ENCODE measurements around the gene CDC42SE1. TPM values are rescaled to one million over a fixed set of nuclear protein-coding genes. Genes with fewer than 3 reads are reported as not detected.

Gene CDC42SE1
- polyA plus RNA-seq, 3 donors, result 73.0 to 82.3 (median 75.4) TPM

DNA sequence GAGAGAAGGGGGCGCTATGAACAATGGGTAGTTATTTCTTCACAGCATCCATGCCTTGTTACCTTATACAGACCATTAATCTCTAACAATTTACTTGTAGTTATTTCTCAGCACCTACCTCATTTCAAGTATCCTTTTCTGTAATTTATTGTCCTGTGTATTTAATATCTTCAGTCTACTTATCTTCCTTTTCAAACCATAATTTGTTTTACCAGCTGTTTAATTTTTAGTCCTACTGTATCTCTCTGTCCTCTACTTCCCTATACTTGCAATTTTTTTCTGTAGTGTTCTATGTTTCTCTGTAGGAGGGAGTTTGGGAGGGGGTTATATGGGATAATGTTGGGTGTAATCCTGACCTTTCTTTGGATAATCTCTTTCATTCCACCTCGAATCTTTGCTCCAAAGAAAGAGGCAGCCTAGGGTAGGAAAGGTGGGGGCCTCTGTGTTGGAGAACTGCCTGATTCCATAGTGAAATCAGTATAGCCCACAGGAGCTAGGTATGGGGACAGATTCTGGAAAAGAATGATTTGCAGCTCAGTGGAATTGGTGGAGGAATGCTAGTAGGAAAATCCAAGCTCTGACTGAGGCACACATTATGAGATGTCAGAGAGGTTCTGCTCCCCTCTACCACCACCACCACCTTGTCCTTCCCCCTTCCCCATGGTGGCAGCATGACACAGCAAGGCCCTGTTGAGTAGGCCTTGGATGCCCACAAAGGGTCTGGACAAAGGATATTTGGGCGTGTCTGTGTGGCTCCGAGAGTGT lies 1.4 kb upstream of the CDC42SE1 start:
- DNase-seq (ENCODE audit: extremely low read depth in 1 of 11, low read depth in 9 of 11, low spot score in 4 of 11), result no peak

DNA sequence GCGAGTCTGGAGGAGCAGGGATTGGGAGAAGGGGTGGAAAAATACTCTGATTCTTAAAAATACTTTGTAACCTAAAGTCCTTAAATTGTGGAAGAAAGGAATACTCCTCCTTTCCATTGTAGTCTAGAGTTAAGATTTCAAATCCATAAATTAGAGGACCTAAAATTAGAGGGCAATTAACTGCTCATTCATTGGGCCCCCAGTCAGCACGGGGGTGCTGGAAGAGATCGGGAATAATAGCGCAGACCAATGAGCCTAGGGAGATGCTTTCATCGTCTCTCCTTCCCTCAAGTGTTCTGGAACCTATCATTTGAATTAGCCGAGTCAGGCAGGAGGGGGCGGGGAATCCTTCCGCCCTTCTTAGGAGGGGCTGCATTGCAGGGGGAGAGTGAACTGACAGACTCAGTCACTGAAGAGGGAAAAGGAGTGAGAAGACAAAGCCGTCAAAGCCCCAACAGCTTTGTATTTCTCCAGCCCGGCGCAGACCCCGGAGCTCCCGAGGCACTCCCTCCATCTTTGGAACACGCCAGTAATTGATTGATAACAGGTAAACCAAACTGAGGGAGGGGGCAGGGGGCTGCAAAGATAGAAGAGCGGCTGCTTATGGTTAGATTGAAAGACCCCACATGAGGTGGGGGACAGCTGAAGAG lies 710 bp upstream of the CDC42SE1 start, which contains the start of gene MLLT11:
Gene MLLT11, plus strand, starts transcription at position 391 of the 650 bp plus-strand sequence. CDS start 6,828 bp downstream, outside the sequence.
- peak in 10 of 11 donors; percentile 63 to 89 (median 79) for DNase-seq (ENCODE audit: extremely low read depth in 1 of 11, low read depth in 9 of 11, low spot score in 4 of 11)

DNA sequence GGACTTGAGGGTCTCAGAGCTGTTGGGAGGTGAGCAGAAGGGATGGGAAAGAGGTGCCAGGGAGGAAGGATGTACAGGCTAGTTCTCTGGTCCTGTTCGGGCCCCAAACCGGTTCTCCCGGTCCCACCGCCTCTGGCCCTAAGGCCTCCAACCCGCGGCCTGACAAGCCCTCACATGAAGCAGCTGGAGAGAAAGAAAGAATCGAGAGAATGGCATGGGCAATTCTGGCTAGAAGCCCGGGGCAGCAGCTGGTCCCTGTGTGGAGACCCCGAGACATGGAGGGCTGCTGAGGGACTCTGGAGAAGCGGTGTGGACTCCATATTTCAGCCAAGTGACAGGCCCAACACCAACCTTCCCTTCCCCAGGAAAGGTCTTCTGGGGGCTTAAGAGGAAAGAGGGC lies 730 bp downstream of the CDC42SE1 start:
- DNase-seq (ENCODE audit: extremely low read depth in 1 of 11, low read depth in 9 of 11, low spot score in 4 of 11), result peak in 5 of 11 donors; percentile 43 to 57 (median 54)

DNA sequence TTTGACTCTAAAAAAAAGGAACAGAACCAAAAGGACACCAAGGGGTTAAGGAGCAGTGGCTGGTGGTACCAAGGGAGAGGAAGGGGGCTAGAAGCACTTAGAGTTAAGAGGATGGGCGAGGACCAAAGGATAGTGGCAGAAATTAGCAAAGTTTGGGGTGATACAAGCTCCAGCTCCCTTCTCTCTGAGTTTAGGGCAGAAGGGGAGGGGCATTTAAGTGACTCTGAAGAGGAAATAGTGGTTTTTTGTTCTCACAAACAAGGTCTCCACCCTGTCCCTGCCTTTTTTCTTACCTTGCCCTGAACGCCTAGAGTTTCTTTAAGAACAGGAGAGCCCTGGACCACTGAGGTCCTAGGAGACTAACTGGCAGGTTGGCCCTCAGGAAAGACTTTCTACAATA lies 3.3 kb downstream of the CDC42SE1 start:
- DNase-seq (ENCODE audit: extremely low read depth in 1 of 11, low read depth in 9 of 11, low spot score in 4 of 11), result no peak

DNA sequence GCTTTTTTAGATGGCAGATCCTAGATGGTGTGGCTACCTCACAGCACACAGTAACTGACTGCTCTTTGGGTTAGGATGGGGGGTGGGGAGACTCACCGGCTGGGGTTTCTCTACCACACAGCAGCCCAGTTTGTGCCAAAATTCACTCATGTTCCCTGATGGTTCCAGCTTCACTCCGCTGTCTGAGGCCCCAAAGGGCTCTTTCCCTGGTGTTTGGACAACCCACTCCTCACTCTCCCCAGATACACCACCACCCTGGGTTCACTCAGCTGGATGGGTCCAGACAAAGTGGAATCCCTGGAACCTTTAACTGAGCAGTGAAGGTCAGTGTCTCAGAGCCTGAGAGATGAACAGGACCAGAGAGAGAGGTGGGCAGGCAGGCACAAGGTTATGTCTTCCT lies 3.8 kb downstream of the CDC42SE1 start:
- no peak for DNase-seq (ENCODE audit: extremely low read depth in 1 of 11, low read depth in 9 of 11, low spot score in 4 of 11)

DNA sequence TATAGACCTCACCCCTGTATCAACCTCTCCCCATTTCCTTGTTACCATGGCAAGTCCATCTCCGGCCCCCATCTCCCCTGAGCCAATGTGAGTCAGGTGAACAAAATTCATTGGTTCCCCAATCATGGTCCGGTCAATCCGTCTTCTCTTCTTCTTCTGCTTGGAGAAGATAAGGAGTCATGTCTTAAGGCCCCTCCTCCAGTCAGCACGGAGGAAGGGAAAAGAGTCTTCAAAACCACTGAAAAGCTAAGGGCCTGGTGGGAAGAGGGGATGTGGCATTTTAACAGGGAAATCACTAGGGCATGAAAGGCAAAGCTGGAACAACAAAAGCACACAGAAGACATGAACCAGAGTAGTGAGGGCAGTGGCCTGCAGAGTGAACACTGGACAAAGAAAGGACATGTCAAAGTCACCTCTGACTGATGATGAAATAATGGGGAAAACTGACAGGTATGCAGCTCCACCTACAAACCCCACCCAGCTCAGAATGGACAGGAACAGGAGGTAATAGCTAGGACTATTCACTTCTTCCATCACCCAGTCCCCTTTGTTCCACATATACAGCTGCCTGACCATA lies 4.4 kb downstream of the CDC42SE1 start:
- no peak for DNase-seq (ENCODE audit: extremely low read depth in 1 of 11, low read depth in 9 of 11, low spot score in 4 of 11)

DNA sequence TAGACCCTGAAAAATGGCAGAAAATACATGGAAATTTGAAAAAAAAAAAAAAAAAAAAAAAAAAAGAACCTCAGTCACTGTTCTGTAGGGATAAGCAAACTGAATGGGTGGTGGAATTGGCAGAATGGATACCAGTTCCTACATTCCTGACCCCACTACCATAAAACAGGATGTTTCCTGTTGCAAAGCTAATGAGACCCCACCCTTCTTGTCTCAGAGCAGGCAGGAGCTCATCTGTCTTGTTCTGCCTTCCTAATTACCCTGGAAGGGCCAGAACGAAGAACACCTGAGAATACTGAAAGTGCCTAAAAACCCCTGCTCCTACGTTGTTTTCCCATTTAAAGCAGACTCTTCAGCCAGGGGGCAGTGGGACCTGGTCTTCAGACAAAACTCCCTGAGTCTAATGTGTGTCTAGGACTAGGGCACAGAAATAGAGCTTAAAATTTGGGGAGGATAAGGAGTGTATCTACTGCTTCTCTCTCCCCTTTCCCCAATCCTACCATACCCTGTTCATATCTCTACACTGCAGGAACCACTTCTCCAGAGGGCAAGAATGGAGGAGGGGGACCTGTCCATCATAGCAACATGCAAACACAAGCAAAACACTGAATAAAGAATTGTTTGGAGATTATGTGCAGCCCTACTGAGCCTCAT lies 7.9 kb downstream of the CDC42SE1 start:
- DNase-seq (ENCODE audit: extremely low read depth in 1 of 11, low read depth in 9 of 11, low spot score in 4 of 11), result no peak

DNA sequence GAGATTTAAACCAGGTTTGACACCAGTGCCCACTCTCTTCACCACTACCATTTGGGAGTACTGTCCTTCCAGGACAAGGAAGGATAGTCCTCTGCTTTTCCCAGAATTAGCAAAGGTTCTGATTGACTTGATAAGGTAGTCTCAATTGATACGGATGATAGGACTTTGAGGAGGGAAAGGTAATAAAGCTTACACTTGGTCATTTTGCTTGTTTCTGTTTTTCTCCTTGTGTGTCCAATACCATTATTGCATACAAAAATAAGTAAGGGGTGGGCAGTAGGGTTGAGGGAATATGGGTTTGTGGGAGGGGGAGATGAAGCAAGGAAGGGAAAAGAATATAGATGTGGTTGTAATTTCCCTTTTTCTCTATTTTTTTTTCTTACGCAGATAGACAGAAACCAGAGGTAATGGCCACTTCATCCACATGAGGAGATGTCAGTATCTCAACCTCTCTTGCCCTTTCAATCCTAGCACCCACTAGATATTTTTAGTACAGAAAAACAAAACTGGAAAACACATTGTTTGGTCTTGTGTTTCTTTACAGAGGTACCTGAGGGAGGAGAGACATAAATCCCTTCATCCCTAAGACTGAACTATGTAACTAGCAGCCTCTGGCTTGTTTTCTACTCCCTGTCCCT lies 9.3 kb downstream of the CDC42SE1 start:
- DNase-seq (ENCODE audit: extremely low read depth in 1 of 11, low read depth in 9 of 11, low spot score in 4 of 11), result no peak

DNA sequence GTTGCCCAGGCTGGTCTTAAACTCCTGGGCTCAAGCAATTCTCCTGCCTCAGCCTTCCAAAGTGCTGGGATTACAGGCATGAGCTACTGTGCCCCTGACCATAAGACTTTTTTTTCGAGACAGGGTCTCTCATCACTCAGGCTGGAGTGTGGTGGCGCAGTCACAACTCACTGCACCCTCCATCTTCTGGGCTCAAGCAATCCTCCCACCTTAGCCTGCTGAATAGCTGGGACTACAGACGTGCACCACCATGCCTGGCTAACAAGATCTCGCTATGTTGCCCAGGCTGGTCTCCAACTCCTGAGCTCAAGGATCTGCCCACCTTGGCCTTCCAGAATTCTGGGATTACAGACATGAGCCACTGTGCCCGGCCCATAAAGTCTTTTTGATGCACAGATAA lies 10.0 kb downstream of the CDC42SE1 start:
- DNase-seq (ENCODE audit: extremely low read depth in 1 of 11, low read depth in 9 of 11, low spot score in 4 of 11), result no peak

DNA sequence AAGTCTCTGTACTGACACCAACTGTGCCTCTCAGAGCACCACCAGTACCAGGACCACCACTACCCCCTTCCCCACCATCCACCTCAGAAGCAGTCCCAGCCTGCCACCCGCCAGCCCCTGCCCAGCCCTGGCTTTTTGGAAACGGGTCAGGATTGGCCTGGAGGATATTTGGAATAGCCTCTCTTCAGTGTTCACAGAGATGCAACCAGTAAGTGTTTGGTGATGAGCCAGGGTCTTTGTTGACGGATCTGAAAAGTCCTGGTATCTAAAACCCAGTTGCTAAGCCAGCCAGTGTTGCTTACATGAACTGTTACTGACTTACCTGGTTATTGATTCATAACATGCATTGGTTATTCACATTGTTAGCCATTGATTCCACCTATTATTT lies 10.8 kb downstream of the CDC42SE1 start:
- DNase-seq (ENCODE audit: extremely low read depth in 1 of 11, low read depth in 9 of 11, low spot score in 4 of 11), result no peak

DNA sequence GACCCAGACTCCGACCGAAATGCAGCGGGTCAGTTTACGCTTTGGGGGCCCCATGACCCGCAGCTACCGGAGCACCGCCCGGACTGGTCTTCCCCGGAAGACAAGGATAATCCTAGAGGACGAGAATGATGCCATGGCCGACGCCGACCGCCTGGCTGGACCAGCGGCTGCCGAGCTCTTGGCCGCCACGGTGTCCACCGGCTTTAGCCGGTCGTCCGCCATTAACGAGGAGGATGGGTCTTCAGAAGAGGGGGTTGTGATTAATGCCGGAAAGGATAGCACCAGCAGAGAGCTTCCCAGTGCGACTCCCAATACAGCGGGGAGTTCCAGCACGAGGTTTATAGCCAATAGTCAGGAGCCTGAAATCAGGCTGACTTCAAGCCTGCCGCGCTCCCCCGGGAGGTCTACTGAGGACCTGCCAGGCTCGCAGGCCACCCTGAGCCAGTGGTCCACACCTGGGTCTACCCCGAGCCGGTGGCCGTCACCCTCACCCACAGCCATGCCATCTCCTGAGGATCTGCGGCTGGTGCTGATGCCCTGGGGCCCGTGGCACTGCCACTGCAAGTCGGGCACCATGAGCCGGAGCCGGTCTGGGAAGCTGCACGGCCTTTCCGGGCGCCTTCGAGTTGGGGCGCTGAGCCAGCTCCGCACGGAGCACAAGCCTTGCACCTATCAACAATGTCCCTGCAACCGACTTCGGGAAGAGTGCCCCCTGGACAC lies 11.3 kb downstream of the CDC42SE1 start:
- peak in 7 of 11 donors; percentile 49 to 76 (median 67) for DNase-seq (ENCODE audit: extremely low read depth in 1 of 11, low read depth in 9 of 11, low spot score in 4 of 11)

DNA sequence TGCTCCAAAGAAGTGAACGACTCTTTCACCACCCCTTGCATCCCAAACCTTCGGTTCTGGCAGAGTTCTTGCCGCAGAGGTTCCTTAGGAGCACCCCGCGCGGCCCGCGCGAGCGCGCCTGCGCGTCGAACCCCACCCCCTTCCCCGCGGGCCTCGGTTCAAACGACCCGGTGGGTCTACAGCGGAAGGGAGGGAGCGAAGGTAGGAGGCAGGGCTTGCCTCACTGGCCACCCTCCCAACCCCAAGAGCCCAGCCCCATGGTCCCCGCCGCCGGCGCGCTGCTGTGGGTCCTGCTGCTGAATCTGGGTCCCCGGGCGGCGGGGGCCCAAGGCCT lies 11.9 kb downstream of the CDC42SE1 start, which contains the start of gene C1orf56:
Gene C1orf56, plus strand, starts transcription at position 161 of the 334 bp plus-strand sequence. Its CDS starts 97 bp downstream, at position 258.
- peak in 8 of 11 donors; percentile 67 to 76 (median 72) for DNase-seq (ENCODE audit: extremely low read depth in 1 of 11, low read depth in 9 of 11, low spot score in 4 of 11)

DNA sequence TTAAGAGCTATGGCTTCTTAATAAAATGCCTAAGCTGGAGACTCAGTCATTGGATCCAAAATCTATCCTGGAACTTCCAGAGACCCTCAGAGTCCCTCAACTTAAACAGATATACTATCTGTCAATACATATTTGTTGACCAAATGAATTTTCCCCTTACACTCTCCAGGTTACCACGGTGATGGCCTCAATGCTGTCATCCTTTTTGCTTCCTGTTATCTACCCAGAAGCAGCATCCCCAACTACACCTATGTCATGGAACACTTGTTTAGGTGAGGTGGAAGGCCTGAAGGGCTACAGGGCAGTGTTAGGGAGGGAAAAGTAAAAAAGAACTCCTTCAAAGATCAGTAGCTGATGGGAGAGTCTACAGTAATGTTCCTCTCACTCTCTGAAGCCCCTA lies 16.3 kb downstream of the CDC42SE1 start:
- DNase-seq (ENCODE audit: extremely low read depth in 1 of 11, low read depth in 9 of 11, low spot score in 4 of 11), result no peak

DNA sequence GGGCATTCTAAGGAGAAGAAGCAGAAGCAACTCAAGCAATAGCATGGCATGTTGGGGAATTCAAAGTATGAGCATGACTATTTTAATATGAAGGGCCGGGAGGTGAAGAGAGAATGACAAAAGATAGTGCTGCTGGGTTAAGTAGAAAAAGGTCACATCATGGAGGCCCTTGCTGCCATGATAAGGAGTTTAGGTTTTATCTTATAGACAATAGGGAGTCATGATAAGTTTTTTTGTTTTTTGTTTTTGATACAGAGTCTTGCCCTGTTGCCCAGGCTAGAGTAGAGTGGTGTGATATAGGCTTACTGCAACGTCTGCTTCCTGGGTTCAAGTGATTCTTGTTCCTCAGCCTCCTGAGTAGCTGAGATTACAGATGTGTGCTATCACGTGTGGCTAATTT lies 19.9 kb downstream of the CDC42SE1 start:
- no peak for DNase-seq (ENCODE audit: extremely low read depth in 1 of 11, low read depth in 9 of 11, low spot score in 4 of 11)

DNA sequence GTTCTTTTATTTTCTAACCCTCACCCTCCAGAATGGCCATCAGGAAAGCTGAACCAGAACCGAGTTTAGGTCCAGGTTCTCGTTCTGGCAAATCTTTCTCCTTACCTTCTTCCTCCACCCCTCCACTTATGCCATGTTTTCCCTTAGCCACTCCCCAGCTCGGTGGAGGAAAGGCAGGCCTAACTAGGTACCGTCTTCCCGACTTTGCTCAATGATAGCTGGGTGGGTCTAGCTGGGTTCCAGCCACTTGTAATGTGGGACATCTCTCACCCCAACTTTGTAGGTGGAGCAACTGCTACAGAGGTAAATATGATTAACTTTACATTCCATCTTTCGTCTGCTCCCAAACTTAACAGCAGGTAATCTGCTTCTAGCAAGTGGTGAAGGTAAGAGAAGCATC lies 22.4 kb downstream of the CDC42SE1 start:
- no peak for DNase-seq (ENCODE audit: extremely low read depth in 1 of 11, low read depth in 9 of 11, low spot score in 4 of 11)

DNA sequence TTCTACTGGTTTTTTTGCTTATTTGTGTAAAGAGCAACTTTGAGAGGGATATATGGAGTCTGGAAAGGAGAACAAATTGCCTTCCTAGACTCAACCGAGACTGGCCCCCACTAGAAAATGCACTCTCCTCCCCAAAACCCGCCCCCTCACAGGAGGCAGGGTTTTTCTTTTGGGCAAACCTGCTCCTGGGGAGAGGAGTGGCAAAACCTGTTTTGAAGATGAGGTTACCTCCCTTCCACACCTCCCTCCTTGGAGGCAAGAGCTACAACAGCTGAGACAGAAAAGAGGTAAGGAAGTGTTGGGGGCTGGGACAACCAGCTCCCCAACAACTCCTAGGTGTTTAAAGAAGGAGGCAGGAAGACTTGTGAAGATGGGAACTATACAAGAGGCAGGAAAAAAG lies 23.1 kb downstream of the CDC42SE1 start, which contains the start of gene BNIPL:
Gene BNIPL, plus strand, starts transcription at position 231 of the 400 bp plus-strand sequence. Its CDS starts 140 bp downstream, at position 371.
- no peak for DNase-seq (ENCODE audit: extremely low read depth in 1 of 11, low read depth in 9 of 11, low spot score in 4 of 11)

DNA sequence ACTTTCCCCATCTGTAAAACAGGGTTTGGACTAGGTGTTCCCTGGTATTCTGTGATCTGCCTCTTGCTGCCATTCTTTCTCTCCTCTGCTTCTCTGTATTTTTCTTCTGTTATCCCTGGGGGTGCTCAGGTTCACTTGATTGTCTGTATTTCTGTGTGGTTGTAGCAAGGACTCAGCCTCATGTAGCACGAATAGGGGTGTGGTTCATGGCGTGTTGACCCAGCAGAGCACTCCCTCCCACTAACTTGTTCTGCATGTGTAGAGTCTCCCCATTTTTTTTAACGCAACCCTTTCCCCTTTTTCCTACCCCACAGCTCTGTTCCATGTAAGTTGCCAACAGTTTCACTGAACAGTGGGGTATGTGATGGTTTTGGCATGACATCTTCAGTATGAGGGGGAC lies 24.3 kb downstream of the CDC42SE1 start:
- DNase-seq (ENCODE audit: extremely low read depth in 1 of 11, low read depth in 9 of 11, low spot score in 4 of 11), result no peak

DNA sequence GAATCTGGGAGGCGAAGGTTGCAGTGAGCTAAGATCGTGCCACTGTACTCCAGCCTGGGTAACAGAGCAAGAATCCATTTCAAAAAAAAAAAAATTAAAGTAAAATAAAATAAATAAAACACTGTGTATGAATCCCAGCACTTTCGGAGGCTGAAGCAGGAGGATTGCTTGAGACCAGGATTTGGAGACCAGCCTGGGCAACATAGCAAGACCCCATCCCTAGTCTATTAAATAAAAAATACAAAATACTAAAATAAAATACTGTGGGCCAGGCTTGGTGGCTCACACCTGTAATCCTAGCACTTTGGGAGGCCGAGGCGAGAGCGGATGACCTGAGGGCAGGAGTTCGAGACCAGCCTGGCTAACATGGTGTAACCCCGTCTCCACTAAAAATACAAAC lies 27.3 kb downstream of the CDC42SE1 start:
- DNase-seq (ENCODE audit: extremely low read depth in 1 of 11, low read depth in 9 of 11, low spot score in 4 of 11), result no peak

DNA sequence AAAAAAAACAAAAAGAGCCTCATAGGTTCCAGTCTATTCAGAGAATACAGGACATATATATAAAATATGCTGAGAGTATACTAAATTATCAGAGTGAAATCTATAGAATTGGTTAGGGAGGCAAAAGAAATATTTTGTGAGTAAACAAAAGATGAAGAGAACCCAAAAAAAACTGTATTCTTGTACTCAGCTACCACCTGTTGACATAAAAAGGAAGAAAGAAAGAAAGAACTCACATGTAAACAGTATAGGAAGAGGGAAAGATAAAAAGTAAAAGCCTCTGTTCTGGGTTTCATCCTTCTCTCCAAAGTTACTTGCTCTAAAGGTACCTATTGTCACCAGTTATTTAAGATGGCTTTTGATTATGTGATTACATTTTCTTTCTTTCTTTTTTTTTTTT lies 33.0 kb downstream of the CDC42SE1 start:
- DNase-seq (ENCODE audit: extremely low read depth in 1 of 11, low read depth in 9 of 11, low spot score in 4 of 11), result no peak
